ENCODE results near the gene PDCL2. TPM values are rescaled to one million over a fixed set of nuclear protein-coding genes. Genes with fewer than 3 reads are reported as not detected.

Gene PDCL2
- total RNA-seq, 3 donors from 2014 or later, result not detected

GRCh38 chr4:55507612-55508011 is 84.4 kb downstream of the PDCL2 start:
- no peaks in the 10 kb centered on the region for H3K36me3 ChIP-seq (ENCODE audit: low read depth)
- no peaks in the 10 kb centered on the region for H3K4me1 ChIP-seq (ENCODE audit: low read depth)
- no peak overlapping the region for H3K4me3 ChIP-seq
- intact Hi-C loops (cut with DNase I, micrococcal nuclease), result no loop called here
- DNase-seq, result no peak
- no peaks in the 10 kb centered on the region for H3K9me3 ChIP-seq
- no peak for TF ChIP-seq CTCF (IDR thresholded peaks at IDR 0.05)
- ATAC-seq, result no peak

Other genes starting within 250 kb of the PDCL2 start
- gene SRD5A3, start 246.0 kb downstream of the PDCL2 start, total RNA-seq, result 10 to 100 TPM in 2 of 3 donors, 1 to 10 TPM in 1; 5.9 to 14.7 (median 14.0) TPM
- gene TMEM165, start 196.3 kb downstream of the PDCL2 start, total RNA-seq, result 10 to 100 TPM; 56.4 to 85.8 (median 77.6) TPM
- gene CLOCK, start 45.3 kb downstream of the PDCL2 start, total RNA-seq, result 10 to 100 TPM; 17.4 to 33.1 (median 25.3) TPM
- 1 to 10 TPM in 2 of 3 donors, under 1 TPM in 1; 0.81 to 1.5 (median 1.0) TPM for gene NMU, start 44.1 kb upstream of the PDCL2 start, total RNA-seq
- not detected for gene EXOC1L, start 227.5 kb upstream of the PDCL2 start, total RNA-seq

Measured in mucosa of descending colon (tissue), 3 donors.